Caco-2 (cell line): ENCODE data around the gene UBAP2. TPM values are rescaled to one million over a fixed set of nuclear protein-coding genes. Genes with fewer than 3 reads are reported as not detected.

Source experiments
- BruUV-seq: library from RNA; stranded (reverse); fragments of 400-500 nt; replicated peaks from 2 replicates; lab custom pipeline; 2021; lab: Mats Ljungman, UMichigan
- CTCF ChIA-PET: fragments of 300-600 bp; sonication (Branson Sonifier 250); formaldehyde crosslinking; loops from one replicate; lab custom pipeline; 2022; ENCODE audit warnings: antibody characterized with exemption; lab: Charles Lee
- POLR2A ChIA-PET: fragments of 300-600 bp; sonication (Branson Sonifier 250); formaldehyde crosslinking; loops from one replicate; lab custom pipeline; 2022; ENCODE audit warnings: antibody characterized with exemption; lab: Charles Lee
- DNase-seq, 2 experiments: peaks; one replicate each; pipeline versions ENCODE4 v3.0.0 to v3.0.0-alpha.2; 2020 to 2022
- H3K27me3 ChIP-seq: replicated peaks from 2 replicates; pipeline ENCODE4 v1.6.0; 2011; ENCODE audit warnings: low read length; ENCODE audit not compliant: control insufficient read depth, insufficient read depth
- H3K36me3 ChIP-seq: 2 replicates; pipeline ENCODE4 v1.5.1; 2011; ENCODE audit warnings: low read length; ENCODE audit not compliant: control insufficient read depth, insufficient read depth
- H3K4me1 ChIP-seq: fragments of 250-450 bp; sonication (Bioruptor Pico); 2 replicates; pipeline ENCODE4 v1.5.1; 2020; ENCODE audit warnings: mild to moderate bottlenecking
- H3K4me3 ChIP-seq: 2 replicates; pipeline ENCODE4 v1.5.1; 2011; ENCODE audit warnings: low read depth, mild to moderate bottlenecking, control low read depth, low read length
- H3K9me3 ChIP-seq: fragments of 250-450 bp; sonication (Bioruptor Pico); 2 replicates; pipeline ENCODE4 v1.5.1; 2020; ENCODE audit warnings: mild to moderate bottlenecking, moderate library complexity
- H3K27ac Mint-ChIP-seq: one replicate; pipeline ENCODE4 v1.8.0; 2022; ENCODE audit warnings: mixed read lengths; ENCODE audit not compliant: unreplicated experiment
- H3K27me3 Mint-ChIP-seq: one replicate; pipeline ENCODE4 v1.8.0; 2022; ENCODE audit warnings: mixed read lengths; ENCODE audit not compliant: insufficient read depth, unreplicated experiment
- H3K36me3 Mint-ChIP-seq: one replicate; pipeline ENCODE4 v1.8.0; 2022; ENCODE audit warnings: mild to moderate bottlenecking, mixed read lengths; ENCODE audit not compliant: insufficient read depth, unreplicated experiment
- H3K4me1 Mint-ChIP-seq: one replicate; pipeline ENCODE4 v1.8.0; 2022; ENCODE audit warnings: low read depth, mixed read lengths; ENCODE audit not compliant: unreplicated experiment
- H3K4me3 Mint-ChIP-seq: one replicate; pipeline ENCODE4 v1.8.0; 2022; ENCODE audit warnings: mild to moderate bottlenecking, moderate library complexity, mixed read lengths; ENCODE audit not compliant: unreplicated experiment
- H3K9me3 Mint-ChIP-seq: one replicate; pipeline ENCODE4 v1.8.0; 2022; ENCODE audit warnings: mixed read lengths; ENCODE audit not compliant: unreplicated experiment
- intact Hi-C: fragments of 100-400 bp; cut with micrococcal nuclease; formaldehyde crosslinking; loops from one replicate; pipeline ENCODE4 v1.10.0; 2022; ENCODE audit not compliant: unreplicated experiment
- total RNA-seq: library from RNA; stranded (reverse); gene quantifications from 2 replicates; pipeline ENCODE4 v1.2.3, GENCODE V29; 2022
- TF ChIP-seq, protein P1 (sequence below), 2 experiments: fragments of 200-600 bp in 1 of 2; IDR thresholded peaks; 1 replicate in 1 of 2; 2 replicates in 1 of 2; pipeline versions ENCODE4 v1.5.1 to v1.8.0; 2011 to 2022; ENCODE audit warnings: antibody characterized with exemption in 1 of 2, control low read depth in 1 of 2, inconsistent platforms in 1 of 2, low read depth in 1 of 2, low read length in 1 of 2, mild to moderate bottlenecking in 1 of 2, moderate library complexity in 1 of 2; ENCODE audit not compliant: insufficient read depth in 1 of 2, severe bottlenecking in 1 of 2, unreplicated experiment in 1 of 2

Gene UBAP2
- total RNA-seq, 1 experiment from 2014 or later: 87.5 TPM

DNA sequence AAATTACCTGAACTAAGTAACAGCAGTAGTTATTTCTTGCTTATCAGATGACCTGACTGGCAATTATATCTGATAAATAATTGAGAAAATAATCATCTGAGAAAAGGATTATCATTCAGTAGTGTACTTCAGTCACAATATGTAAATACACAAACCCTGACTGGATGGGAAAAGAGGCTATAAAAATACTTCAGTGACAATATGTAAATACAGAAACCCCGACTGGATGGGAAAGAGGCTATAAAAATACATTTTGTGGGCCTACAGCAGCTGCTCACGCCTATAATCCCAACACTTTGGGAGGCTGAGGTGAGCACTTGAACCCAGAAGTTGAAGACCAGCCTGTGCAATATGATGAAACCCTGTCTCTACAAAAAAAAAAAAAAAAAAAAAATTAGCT is 11.1 kb downstream of the UBAP2 start:
- CTCF ChIA-PET: interaction anchor here (0.6 kb wide), 1 partner anchor 25 kb away, joined by 7 read pairs; no protein-coding TSS in a partner anchor

DNA sequence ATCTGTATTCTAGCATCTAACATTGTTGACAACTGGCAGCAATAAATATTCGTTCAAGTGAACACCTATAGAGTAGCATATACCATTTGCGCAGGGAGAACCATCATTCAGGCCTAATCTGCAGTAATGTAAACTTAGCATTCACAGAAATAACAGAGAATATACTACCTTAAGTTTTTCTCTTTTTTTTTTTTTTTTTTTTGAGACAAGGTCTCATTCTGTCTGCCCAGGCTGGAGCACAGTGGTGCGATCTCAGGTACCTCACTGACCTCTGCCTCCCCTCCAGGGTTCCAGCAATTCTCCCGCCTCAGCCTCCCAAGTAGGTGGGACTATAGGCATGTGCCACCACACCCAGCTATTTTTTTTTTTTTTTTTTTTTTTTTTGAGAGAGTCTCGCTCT is 12.1 kb downstream of the UBAP2 start:
- Mint-ChIP-seq H3K4me3 (peak overlapping the region; percentile 27), H3K9me3 (no peaks in the 10 kb centered on the region), H3K4me1 (peaks cover 22% of the 10 kb centered on the region), H3K27ac (peak overlapping the region; percentile 75), H3K36me3 (peaks cover 81% of the 10 kb centered on the region), H3K27me3 (no peaks in the 10 kb centered on the region)
- intact Hi-C loops: no loop called here
- TF ChIP-seq, protein P1, sequence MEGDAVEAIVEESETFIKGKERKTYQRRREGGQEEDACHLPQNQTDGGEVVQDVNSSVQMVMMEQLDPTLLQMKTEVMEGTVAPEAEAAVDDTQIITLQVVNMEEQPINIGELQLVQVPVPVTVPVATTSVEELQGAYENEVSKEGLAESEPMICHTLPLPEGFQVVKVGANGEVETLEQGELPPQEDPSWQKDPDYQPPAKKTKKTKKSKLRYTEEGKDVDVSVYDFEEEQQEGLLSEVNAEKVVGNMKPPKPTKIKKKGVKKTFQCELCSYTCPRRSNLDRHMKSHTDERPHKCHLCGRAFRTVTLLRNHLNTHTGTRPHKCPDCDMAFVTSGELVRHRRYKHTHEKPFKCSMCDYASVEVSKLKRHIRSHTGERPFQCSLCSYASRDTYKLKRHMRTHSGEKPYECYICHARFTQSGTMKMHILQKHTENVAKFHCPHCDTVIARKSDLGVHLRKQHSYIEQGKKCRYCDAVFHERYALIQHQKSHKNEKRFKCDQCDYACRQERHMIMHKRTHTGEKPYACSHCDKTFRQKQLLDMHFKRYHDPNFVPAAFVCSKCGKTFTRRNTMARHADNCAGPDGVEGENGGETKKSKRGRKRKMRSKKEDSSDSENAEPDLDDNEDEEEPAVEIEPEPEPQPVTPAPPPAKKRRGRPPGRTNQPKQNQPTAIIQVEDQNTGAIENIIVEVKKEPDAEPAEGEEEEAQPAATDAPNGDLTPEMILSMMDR (IDR thresholded peaks at IDR 0.05; ENCODE audit: insufficient read depth in 1 of 2, low read depth in 1 of 2, low read length in 1 of 2, severe bottlenecking in 1 of 2, unreplicated experiment in 1 of 2): no peak
- ChIA-PET CTCF (interaction anchor here (0.6 to 1.8 kb wide), 5 partner anchors 17 to 621 kb away, joined by 3 to 5 read pairs (median 4); no protein-coding TSS in a partner anchor), POLR2A (no interaction called here)
- Histone ChIP-seq H3K36me3 (no peaks in the 10 kb centered on the region), H3K27me3 (no peaks in the 10 kb centered on the region), H3K9me3 (no peaks in the 10 kb centered on the region), H3K4me1 (peaks cover 42% of the 10 kb centered on the region), H3K4me3 (no peak overlapping the region)
- no peak for DNase-seq
- BruUV-seq: no TSS peak

More for the DNA sequence above, 11.1 kb downstream of the UBAP2 start:
- Histone ChIP-seq H3K4me1 (peaks cover 42% of the 10 kb centered on the region), H3K4me3 (no peak overlapping the region), H3K9me3 (no peaks in the 10 kb centered on the region), H3K36me3 (no peaks in the 10 kb centered on the region), H3K27me3 (no peaks in the 10 kb centered on the region)
- no TSS peak for BruUV-seq
- Mint-ChIP-seq H3K36me3 (peaks cover 81% of the 10 kb centered on the region), H3K4me3 (no peak overlapping the region), H3K9me3 (no peaks in the 10 kb centered on the region), H3K27ac (peak overlapping the region; percentile 75), H3K4me1 (peaks cover 22% of the 10 kb centered on the region), H3K27me3 (no peaks in the 10 kb centered on the region)
- intact Hi-C loops: no loop called here
- TF ChIP-seq, protein P1 (IDR thresholded peaks at IDR 0.05; ENCODE audit: insufficient read depth in 1 of 2, low read depth in 1 of 2, low read length in 1 of 2, severe bottlenecking in 1 of 2, unreplicated experiment in 1 of 2): no peak
- POLR2A ChIA-PET: interaction anchor here (0.6 to 1.2 kb wide), 3 partner anchors 11 to 36 kb away, joined by 3 to 19 read pairs (median 3); partner anchors contain the start of gene UBAP2
- peak; percentile 29 to 56 for DNase-seq

DNA sequence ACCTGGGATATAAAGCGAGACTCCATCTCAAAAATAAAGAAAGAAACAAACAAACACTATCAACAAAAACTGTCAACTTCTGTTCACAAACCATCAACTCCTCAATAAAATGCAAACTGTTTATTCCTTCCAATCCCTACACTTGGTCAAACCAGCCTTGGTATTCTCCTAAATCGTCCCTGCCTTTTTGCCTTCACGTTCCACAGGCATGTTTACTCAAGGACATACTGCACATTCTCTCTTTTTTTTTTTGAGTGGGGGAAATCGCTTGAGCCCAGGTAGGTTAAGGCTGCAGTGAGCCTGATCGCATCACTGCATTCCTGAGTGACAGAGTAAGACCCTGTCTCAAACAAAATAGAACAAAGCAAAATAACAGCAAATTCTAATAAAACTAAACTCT is 13.0 kb downstream of the UBAP2 start:
- peak overlapping the region; percentile 60 for H3K4me3 Mint-ChIP-seq
- BruUV-seq: no TSS peak
- Histone ChIP-seq H3K27me3 (no peaks in the 10 kb centered on the region), H3K9me3 (no peaks in the 10 kb centered on the region), H3K4me1 (peaks cover 42% of the 10 kb centered on the region), H3K36me3 (no peaks in the 10 kb centered on the region; the same call in 1 of the 2 replicates), H3K4me3 (no peak overlapping the region)
- peaks cover 81% of the 10 kb centered on the region for H3K36me3 Mint-ChIP-seq
- H3K4me1 Mint-ChIP-seq: peaks cover 22% of the 10 kb centered on the region
- H3K27ac Mint-ChIP-seq: peak overlapping the region; percentile 75
- DNase-seq: peak; percentile 55 to 67
- TF ChIP-seq, protein P1 (IDR thresholded peaks at IDR 0.05; ENCODE audit: insufficient read depth in 1 of 2, low read depth in 1 of 2, low read length in 1 of 2, severe bottlenecking in 1 of 2, unreplicated experiment in 1 of 2): no peak
- ChIA-PET POLR2A (no interaction called here), CTCF (interaction anchor here (0.7 to 1.8 kb wide), 2 partner anchors 37 to 39 kb away, joined by 4 to 5 read pairs; no protein-coding TSS in a partner anchor)
- no peaks in the 10 kb centered on the region for H3K27me3 Mint-ChIP-seq
- H3K9me3 Mint-ChIP-seq: no peaks in the 10 kb centered on the region
- intact Hi-C loops: loop anchor here (1.0 kb wide), 2 partner anchors 14 to 38 kb away; no protein-coding TSS in a partner anchor
